Liver (tissue), 9 donors: ENCODE data around the gene BTG4. TPM values are rescaled to one million over a fixed set of nuclear protein-coding genes. Genes with fewer than 3 reads are reported as not detected.

ENCODE experiments used
- DNase-seq: peaks from one replicate; pipeline ENCODE4 v3.0.0-alpha.2; 2017; ENCODE audit warnings: low spot score
- H3K27ac ChIP-seq, 2 donors: one replicate each; pipeline ENCODE4 v1.7.0; 2013; ENCODE audit warnings: inconsistent platforms in 2 of 2, low read length in 2 of 2, control low read depth in 1 of 2, low read depth in 1 of 2, mild to moderate bottlenecking in 1 of 2
- H3K27me3 ChIP-seq, 4 donors: one replicate each; pipeline versions ENCODE4 v1.6.1 to v1.7.0; 2013; ENCODE audit warnings: low read length in 3 of 4, inconsistent platforms in 1 of 4, mild to moderate bottlenecking in 1 of 4, moderate library complexity in 1 of 4; ENCODE audit not compliant: control insufficient read depth in 4 of 4, insufficient read depth in 4 of 4
- H3K36me3 ChIP-seq, 4 donors: one replicate each; pipeline versions ENCODE4 v1.6.1 to v1.7.0; 2013; ENCODE audit warnings: low read length in 3 of 4, mild to moderate bottlenecking in 3 of 4, low read depth in 1 of 4, moderate library complexity in 1 of 4; ENCODE audit not compliant: control insufficient read depth in 4 of 4, insufficient read depth in 3 of 4
- H3K4me1 ChIP-seq, 4 donors: one replicate each; pipeline versions ENCODE4 v1.6.1 to v1.7.0; 2013; ENCODE audit warnings: low read length in 3 of 4, mild to moderate bottlenecking in 3 of 4, moderate library complexity in 1 of 4; ENCODE audit not compliant: control insufficient read depth in 4 of 4, insufficient read depth in 4 of 4
- H3K4me3 ChIP-seq, 3 donors: one replicate each; pipeline versions ENCODE4 v1.6.1 to v1.7.0; 2013; ENCODE audit warnings: low read length in 3 of 3, control low read depth in 1 of 3, low read depth in 1 of 3, mild to moderate bottlenecking in 1 of 3
- H3K9ac ChIP-seq, 2 donors: one replicate each; pipeline ENCODE4 v1.7.0; 2013; ENCODE audit warnings: low read length in 2 of 2, mild to moderate bottlenecking in 2 of 2, moderate library complexity in 2 of 2, control low read depth in 1 of 2, low read depth in 1 of 2
- H3K9me3 ChIP-seq, 4 donors: one replicate each; pipeline versions ENCODE4 v1.6.1 to v1.7.0; 2013; ENCODE audit warnings: low read length in 3 of 4; ENCODE audit not compliant: control insufficient read depth in 4 of 4
- ATF3 ChIP-seq: IDR thresholded peaks from 2 replicates; pipeline ENCODE4 v1.6.1; 2016; ENCODE audit warnings: antibody characterized with exemption
- CTCF ChIP-seq: fragments of 150-350 bp; IDR thresholded peaks from 2 replicates; pipeline ENCODE4 v1.5.1; 2017; ENCODE audit warnings: improper control_type of control experiment, low read depth, low read length; ENCODE audit not compliant: missing input control
- EGR1 ChIP-seq, 2 donors: IDR thresholded peaks; 2 replicates each; pipeline ENCODE4 v1.6.1; 2016 to 2018; ENCODE audit warnings: antibody characterized with exemption in 2 of 2, low read depth in 2 of 2
- FOXA1 ChIP-seq: IDR thresholded peaks from 2 replicates; pipeline ENCODE4 v1.6.1; 2016; ENCODE audit warnings: antibody characterized with exemption
- FOXA2 ChIP-seq: IDR thresholded peaks from 2 replicates; pipeline ENCODE4 v1.6.1; 2016; ENCODE audit warnings: antibody characterized with exemption
- GABPA ChIP-seq, 2 donors: IDR thresholded peaks in 1 of 2; conservative IDR thresholded peaks in 1 of 2; 2 replicates each; pipeline ENCODE4 v1.6.1; 2016; ENCODE audit warnings: antibody characterized with exemption in 2 of 2, mild to moderate bottlenecking in 1 of 2, moderate library complexity in 1 of 2
- HNF4A ChIP-seq, 2 donors: conservative IDR thresholded peaks; 2 replicates each; pipeline ENCODE4 v1.6.1; 2016; ENCODE audit warnings: antibody characterized with exemption in 2 of 2, mild to moderate bottlenecking in 2 of 2
- HNF4G ChIP-seq: IDR thresholded peaks from 2 replicates; pipeline ENCODE4 v1.6.1; 2016; ENCODE audit warnings: antibody characterized with exemption
- MAX ChIP-seq: IDR thresholded peaks from 2 replicates; pipeline ENCODE4 v1.6.1; 2016; ENCODE audit warnings: antibody characterized with exemption
- RAD21 ChIP-seq, 2 donors: IDR thresholded peaks; 2 replicates each; pipeline ENCODE4 v1.6.1; 2016; ENCODE audit warnings: antibody characterized with exemption in 2 of 2, mild to moderate bottlenecking in 2 of 2
- TAF1 ChIP-seq: conservative IDR thresholded peaks from 2 replicates; pipeline ENCODE4 v1.6.1; 2016; ENCODE audit warnings: antibody characterized with exemption, mild to moderate bottlenecking
- polyA plus RNA-seq, 2 donors: library from polyadenylated mRNA; stranded (reverse) in 1 of 2; unstranded in 1 of 2; fragments of 200-250 nt in 1 of 2; fragments of >200 nt in 1 of 2; fragmentation: Nextera tagmentation in 1 of 2; extraction: Ambion mirVana in 1 of 2; gene quantifications; one replicate each; pipeline versions ENCODE4 v1.2.1 to v1.2.3, GENCODE V29; 2013 to 2015
- total RNA-seq, 2 donors: library from RNA; depleted of rRNA; stranded (reverse); fragments of >200 nt; gene quantifications; one replicate each; pipeline ENCODE4 v1.2.3, GENCODE V29; 2014
- TF ChIP-seq, protein P1 (sequence below): IDR thresholded peaks from 2 replicates; pipeline ENCODE4 v1.6.1; 2016; ENCODE audit warnings: antibody characterized with exemption, mild to moderate bottlenecking
- TF ChIP-seq, protein P2 (sequence below): IDR thresholded peaks from 2 replicates; pipeline ENCODE4 v1.6.1; 2016; ENCODE audit warnings: antibody characterized with exemption
- donor health status: healthy.
- donor health status: healthy.
- donor health status: healthy.
- donor health status: healthy.
- donor health status: healthy.

Gene BTG4
- total and polyA plus RNA-seq, 4 donors: not detected

- no peak for TF ChIP-seq CTCF
Observed at GRCh38 chr11:111469200-111469599, 43.0 kb downstream of the BTG4 start (continued).

DNA sequence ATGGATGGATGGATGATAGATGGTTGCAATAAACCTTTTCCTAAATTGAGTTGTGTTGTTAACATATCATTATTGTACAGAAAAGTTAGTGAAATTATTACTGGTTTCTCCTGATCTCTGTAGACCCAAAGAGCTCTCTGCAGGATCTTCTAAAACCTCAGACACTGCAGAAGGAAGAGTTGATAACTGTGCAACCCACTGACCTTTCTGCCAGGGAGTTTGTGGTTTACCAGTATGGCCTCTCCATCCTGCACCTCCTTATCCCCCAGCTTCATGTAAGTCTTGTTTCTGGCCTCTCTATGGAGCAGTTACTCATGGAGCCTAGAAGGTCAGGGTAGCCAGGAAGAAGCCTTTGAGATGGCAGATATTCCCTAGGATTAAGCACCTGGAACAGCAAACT is 45.6 kb downstream of the BTG4 start:
- Histone ChIP-seq H3K27me3 (peaks cover 0 to 2% (median 0%) of the 10 kb centered on the region in 4 donors), H3K4me1 (no peaks in the 10 kb centered on the region), H3K4me3 (no peak overlapping the region), H3K9ac (no peak overlapping the region), H3K27ac (no peak overlapping the region), H3K36me3 (no peaks in the 10 kb centered on the region), H3K9me3 (no peaks in the 10 kb centered on the region)
- no peak for DNase-seq
- TF ChIP-seq, protein P1, sequence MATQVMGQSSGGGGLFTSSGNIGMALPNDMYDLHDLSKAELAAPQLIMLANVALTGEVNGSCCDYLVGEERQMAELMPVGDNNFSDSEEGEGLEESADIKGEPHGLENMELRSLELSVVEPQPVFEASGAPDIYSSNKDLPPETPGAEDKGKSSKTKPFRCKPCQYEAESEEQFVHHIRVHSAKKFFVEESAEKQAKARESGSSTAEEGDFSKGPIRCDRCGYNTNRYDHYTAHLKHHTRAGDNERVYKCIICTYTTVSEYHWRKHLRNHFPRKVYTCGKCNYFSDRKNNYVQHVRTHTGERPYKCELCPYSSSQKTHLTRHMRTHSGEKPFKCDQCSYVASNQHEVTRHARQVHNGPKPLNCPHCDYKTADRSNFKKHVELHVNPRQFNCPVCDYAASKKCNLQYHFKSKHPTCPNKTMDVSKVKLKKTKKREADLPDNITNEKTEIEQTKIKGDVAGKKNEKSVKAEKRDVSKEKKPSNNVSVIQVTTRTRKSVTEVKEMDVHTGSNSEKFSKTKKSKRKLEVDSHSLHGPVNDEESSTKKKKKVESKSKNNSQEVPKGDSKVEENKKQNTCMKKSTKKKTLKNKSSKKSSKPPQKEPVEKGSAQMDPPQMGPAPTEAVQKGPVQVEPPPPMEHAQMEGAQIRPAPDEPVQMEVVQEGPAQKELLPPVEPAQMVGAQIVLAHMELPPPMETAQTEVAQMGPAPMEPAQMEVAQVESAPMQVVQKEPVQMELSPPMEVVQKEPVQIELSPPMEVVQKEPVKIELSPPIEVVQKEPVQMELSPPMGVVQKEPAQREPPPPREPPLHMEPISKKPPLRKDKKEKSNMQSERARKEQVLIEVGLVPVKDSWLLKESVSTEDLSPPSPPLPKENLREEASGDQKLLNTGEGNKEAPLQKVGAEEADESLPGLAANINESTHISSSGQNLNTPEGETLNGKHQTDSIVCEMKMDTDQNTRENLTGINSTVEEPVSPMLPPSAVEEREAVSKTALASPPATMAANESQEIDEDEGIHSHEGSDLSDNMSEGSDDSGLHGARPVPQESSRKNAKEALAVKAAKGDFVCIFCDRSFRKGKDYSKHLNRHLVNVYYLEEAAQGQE: no peak
- no peak for TF ChIP-seq GABPA (IDR thresholded peaks at IDR 0.05 in 1 of 2, conservative IDR thresholded peaks at IDR 0.05 in 1 of 2)
- no peak for TF ChIP-seq EGR1 (IDR thresholded peaks at IDR 0.05; ENCODE audit: low read depth in 2 of 2)
- TF ChIP-seq CTCF: no peak
- TF ChIP-seq, protein P2, sequence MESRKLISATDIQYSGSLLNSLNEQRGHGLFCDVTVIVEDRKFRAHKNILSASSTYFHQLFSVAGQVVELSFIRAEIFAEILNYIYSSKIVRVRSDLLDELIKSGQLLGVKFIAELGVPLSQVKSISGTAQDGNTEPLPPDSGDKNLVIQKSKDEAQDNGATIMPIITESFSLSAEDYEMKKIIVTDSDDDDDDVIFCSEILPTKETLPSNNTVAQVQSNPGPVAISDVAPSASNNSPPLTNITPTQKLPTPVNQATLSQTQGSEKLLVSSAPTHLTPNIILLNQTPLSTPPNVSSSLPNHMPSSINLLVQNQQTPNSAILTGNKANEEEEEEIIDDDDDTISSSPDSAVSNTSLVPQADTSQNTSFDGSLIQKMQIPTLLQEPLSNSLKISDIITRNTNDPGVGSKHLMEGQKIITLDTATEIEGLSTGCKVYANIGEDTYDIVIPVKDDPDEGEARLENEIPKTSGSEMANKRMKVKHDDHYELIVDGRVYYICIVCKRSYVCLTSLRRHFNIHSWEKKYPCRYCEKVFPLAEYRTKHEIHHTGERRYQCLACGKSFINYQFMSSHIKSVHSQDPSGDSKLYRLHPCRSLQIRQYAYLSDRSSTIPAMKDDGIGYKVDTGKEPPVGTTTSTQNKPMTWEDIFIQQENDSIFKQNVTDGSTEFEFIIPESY: no peak
- no peak for TF ChIP-seq ATF3
- no peak for TF ChIP-seq HNF4A (conservative IDR thresholded peaks at IDR 0.05)
- TF ChIP-seq FOXA1: no peak
- no peak for TF ChIP-seq FOXA2
- TF ChIP-seq RAD21 (IDR thresholded peaks at IDR 0.05): no peak
- TF ChIP-seq TAF1: no peak
- TF ChIP-seq MAX: no peak
- no peak for TF ChIP-seq HNF4G
